Measurements from ENCODE around the gene DHRS3. TPM values are rescaled to one million over a fixed set of nuclear protein-coding genes. Genes with fewer than 3 reads are reported as not detected.

Gene DHRS3
- total and polyA plus RNA-seq, 10 of the 15 experiments (the other 5 are each of a cell fraction or from before 2014, with no cell fraction given) = 0.23 to 29.7 (median 1.2) TPM

GRCh38 chr1:12582649-12583048, 35.4 kb downstream of the DHRS3 start:
- Histone ChIP-seq H3K4me3 (no peak overlapping the region), H3K36me3 (ENCODE audit: control insufficient read depth in 2 of 2, insufficient read depth in 2 of 2, low read length in 1 of 2) (no peaks in the 10 kb centered on the region), H2AFZ (ENCODE audit: control insufficient read depth, low read depth, low read length) (no peak overlapping the region), H4K20me1 (ENCODE audit: control insufficient read depth, insufficient read depth) (no peaks in the 10 kb centered on the region), H3K9ac (ENCODE audit: control insufficient read depth, insufficient read depth, low read length) (no peak overlapping the region), H3K27me3 (replicated peaks in 1 of 2; ENCODE audit: control insufficient read depth in 2 of 2, insufficient read depth in 2 of 2, low read length in 1 of 2) (no peaks in the 10 kb centered on the region), H3K79me2 (ENCODE audit: control insufficient read depth, insufficient read depth, low read length) (no peaks in the 10 kb centered on the region), H3K27ac (ENCODE audit: control insufficient read depth, insufficient read depth) (no peak overlapping the region), H3K4me1 (ENCODE audit: control insufficient read depth, insufficient read depth, low read length) (no peaks in the 10 kb centered on the region), H3K9me3 (replicated peaks; ENCODE audit: control insufficient read depth, insufficient read depth, low read length) (no peaks in the 10 kb centered on the region), H3K4me2 (ENCODE audit: control insufficient read depth, insufficient read depth) (no peak overlapping the region)
- WGBS (ENCODE audit: insufficient coverage, insufficient replicate concordance, low lambda C conversion rate, missing lambda C conversion rate) = 68% methylated on average over 4 of the region's 4 CpGs
- ChIA-PET CTCF (no interaction called here), POLR2A (no interaction called here), SMC1A (ENCODE audit: uncharacterized antibody, unreplicated experiment) (no interaction called here), RAD21 (ENCODE audit: unreplicated experiment) (no interaction called here)
- intact Hi-C loops (cut with micrococcal nuclease; ENCODE audit: unreplicated experiment) (no loop called here), in situ Hi-C loops (cut with MboI) (no loop called here)
- TF ChIP-seq TARDBP (IDR thresholded peaks at IDR 0.05; ENCODE audit: borderline replicate concordance) = no peak
- TF ChIP-seq ZNF687 (IDR thresholded peaks at IDR 0.05) = no peak
- no peak for TF ChIP-seq ZNF24 (IDR thresholded peaks at IDR 0.05)
- no peak for TF ChIP-seq STAT3 (IDR thresholded peaks at IDR 0.05; ENCODE audit: low read depth, low read length)
- TF ChIP-seq FOXK2 (IDR thresholded peaks at IDR 0.05) = no peak
- TF ChIP-seq MEF2A (IDR thresholded peaks at IDR 0.05; ENCODE audit: insufficient read depth, low read depth, low read length) = no peak
- no peak for TF ChIP-seq SREBF2 (IDR thresholded peaks at IDR 0.05; ENCODE audit: low read length)
- TF ChIP-seq CUX1 (IDR thresholded peaks at IDR 0.05; ENCODE audit: insufficient replicate concordance, low read depth, low read length) = no peak
- TF ChIP-seq ZNF217 (IDR thresholded peaks at IDR 0.05) = no peak
- TF ChIP-seq RFX5 (IDR thresholded peaks at IDR 0.05; ENCODE audit: low read depth, low read length) = no peak
- no peak for TF ChIP-seq ETV6 (conservative IDR thresholded peaks at IDR 0.05 in 1 of 2, IDR thresholded peaks at IDR 0.05 in 1 of 2; ENCODE audit: borderline replicate concordance in 1 of 2, low read depth in 1 of 2)
- TF ChIP-seq NFYA (IDR thresholded peaks at IDR 0.05; ENCODE audit: borderline replicate concordance, low read depth, low read length) = no peak
- no peak for TF ChIP-seq MTA2 (IDR thresholded peaks at IDR 0.05; ENCODE audit: low read depth)
- no peak for TF ChIP-seq NFXL1 (IDR thresholded peaks at IDR 0.05; ENCODE audit: borderline replicate concordance)
- no peak for TF ChIP-seq CHD2 (IDR thresholded peaks at IDR 0.05; ENCODE audit: borderline replicate concordance, low read depth, low read length)
- ATAC-seq (no peak), DNase-seq (ENCODE audit: low read depth, low spot score) (no peak), FAIRE-seq (no peak)
- BruUV-seq (replicated peaks) = no TSS peak
